Measurements from ENCODE around the gene SIGLEC9. TPM values are rescaled to one million over a fixed set of nuclear protein-coding genes. Genes with fewer than 3 reads are reported as not detected.

The SIGLEC9 gene
- total RNA-seq, 1 experiment from 2014 or later, result not detected

DNA sequence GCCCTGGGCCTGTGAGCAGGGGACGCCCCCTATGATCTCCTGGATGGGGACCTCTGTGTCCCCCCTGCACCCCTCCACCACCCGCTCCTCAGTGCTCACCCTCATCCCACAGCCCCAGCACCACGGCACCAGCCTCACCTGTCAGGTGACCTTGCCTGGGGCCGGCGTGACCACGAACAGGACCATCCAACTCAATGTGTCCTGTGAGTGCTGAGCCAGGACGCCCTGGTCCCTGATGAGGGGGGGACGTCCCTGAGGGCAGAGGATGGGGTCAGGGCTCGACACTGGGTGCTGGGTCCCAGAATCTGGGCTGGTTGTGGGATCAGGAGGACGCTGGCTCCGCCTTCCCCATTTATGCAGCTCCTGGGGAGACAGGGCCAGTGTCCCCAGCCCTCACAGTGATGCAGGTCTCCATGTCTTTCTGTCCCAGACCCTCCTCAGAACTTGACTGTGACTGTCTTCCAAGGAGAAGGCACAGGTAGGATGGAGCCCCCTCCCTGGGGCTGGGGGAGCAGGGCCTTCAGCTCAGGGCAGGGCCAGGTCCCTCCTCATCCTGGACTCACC is 19.9 kb downstream of the SIGLEC9 start:
- no peak for DNase-seq (ENCODE audit: low read depth)

GRCh38 chr19:51145916-51146493 is 21.3 kb downstream of the SIGLEC9 start:
- DNase-seq (ENCODE audit: low read depth), result no peak

GRCh38 chr19:51146751-51147150 is 22.0 kb downstream of the SIGLEC9 start:
- no peak for DNase-seq (ENCODE audit: low read depth)

- no peak for DNase-seq (ENCODE audit: low read depth)
These were observed 23.0 kb downstream of the SIGLEC9 start for GRCh38 chr19:51147663-51148062.

DNA sequence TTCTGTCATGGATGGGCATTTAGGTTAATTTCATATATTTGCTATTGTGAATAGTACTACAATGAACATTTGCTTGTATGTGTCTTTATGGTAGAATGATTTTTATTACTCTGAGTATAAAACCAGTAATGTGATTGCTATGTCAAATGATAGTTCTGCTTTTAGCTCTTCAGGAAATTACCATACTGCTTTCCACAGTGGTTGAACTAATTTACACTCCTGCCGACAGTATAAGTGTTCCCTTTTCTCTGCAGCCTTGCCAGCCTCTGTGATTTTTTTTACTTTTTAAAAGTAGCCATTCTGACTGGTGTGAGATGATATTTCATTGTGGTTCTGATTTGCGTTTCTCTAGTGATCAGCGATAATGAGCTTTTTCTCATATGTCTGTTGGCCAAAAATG is 23.9 kb downstream of the SIGLEC9 start:
- DNase-seq (ENCODE audit: low read depth), result no peak

GRCh38 chr19:51150627-51151026 is 25.9 kb downstream of the SIGLEC9 start:
- DNase-seq (ENCODE audit: low read depth), result no peak

DNA sequence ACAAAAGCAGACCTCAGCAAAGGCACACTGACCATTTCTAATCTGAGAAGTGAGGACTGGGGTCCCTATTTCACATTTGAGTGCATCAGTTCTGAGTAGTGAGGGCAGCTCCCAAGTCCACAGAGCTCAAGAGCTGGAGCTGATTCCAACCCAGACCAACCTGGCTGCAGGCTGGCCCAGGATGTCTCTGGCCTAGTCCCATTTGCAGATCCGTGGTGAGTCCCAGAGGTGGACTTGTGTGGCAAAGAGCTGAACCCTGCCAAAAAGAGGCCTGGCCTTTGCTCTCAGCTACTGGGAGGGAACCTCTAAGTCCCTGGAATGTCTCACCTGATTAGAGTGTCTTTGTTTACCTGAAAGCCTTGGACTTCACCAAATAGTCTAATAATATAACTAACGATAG is 32.0 kb downstream of the SIGLEC9 start:
- no peak for DNase-seq (ENCODE audit: low read depth)

GRCh38 chr19:51157265-51157664 is 32.6 kb downstream of the SIGLEC9 start:
- DNase-seq (ENCODE audit: low read depth), result no peak

DNA sequence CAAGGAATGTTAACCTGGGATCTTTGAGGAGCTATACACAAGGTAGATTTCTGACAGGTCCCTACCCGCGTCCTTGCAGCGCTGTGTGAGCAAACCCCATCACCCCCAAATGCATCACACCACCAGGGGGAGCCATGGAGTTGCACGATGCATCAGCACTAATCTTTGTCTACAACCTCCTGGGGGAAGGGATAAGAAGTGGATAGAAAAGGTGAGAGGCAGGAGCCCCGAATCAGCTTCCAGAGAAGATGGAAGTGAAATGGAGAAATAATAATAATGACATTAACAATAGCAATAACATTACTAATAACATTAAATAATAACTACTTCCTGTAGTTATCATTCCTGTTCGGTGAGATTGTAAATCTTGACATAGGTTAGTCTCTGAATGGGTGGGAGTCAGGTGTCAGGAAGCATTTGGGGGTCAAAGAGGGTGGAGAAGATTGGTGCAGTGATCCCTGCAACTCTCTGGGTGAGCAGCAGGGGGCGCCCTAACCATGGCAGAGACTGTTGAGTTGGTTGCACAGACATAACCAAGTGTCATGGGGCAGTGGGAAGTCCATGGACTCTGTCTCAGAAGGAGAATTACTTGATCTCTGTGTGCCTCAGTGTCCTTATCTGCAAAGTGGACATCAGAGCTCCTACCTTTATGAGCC is 33.9 kb downstream of the SIGLEC9 start:
- DNase-seq (ENCODE audit: low read depth), result peak; percentile 40

- DNase-seq (ENCODE audit: low read depth), result no peak
These were observed 35.0 kb downstream of the SIGLEC9 start for GRCh38 chr19:51159656-51160055.

DNA sequence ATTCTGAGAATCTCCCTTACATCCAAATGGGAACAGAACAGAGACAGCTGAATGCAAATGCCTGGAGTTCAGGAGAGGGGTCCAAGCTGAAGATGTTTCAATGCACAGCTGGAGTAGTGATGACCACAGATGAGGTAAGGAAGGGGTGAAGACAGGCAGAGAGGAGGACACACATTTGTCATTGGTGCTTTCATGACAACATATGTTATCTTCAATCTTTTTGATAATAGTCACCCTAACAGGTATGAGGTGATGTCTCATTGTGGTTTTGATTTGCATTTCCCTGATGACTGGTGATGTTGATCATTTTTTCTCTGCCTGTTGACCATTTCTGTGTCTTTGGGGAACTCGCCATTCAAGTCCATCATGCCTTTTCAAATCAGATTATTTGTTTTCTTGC is 36.6 kb downstream of the SIGLEC9 start:
- no peak for DNase-seq (ENCODE audit: low read depth)

- no peak for DNase-seq (ENCODE audit: low read depth)
These were observed 37.3 kb downstream of the SIGLEC9 start for GRCh38 chr19:51161867-51162496.

- DNase-seq (ENCODE audit: low read depth), result no peak
These were observed 38.6 kb downstream of the SIGLEC9 start for GRCh38 chr19:51163257-51163656.

GRCh38 chr19:51164215-51164614 is 39.5 kb downstream of the SIGLEC9 start:
- no peak for DNase-seq (ENCODE audit: low read depth)

GRCh38 chr19:51166846-51167490 is 42.3 kb downstream of the SIGLEC9 start:
- no peak for DNase-seq (ENCODE audit: low read depth)

DNA sequence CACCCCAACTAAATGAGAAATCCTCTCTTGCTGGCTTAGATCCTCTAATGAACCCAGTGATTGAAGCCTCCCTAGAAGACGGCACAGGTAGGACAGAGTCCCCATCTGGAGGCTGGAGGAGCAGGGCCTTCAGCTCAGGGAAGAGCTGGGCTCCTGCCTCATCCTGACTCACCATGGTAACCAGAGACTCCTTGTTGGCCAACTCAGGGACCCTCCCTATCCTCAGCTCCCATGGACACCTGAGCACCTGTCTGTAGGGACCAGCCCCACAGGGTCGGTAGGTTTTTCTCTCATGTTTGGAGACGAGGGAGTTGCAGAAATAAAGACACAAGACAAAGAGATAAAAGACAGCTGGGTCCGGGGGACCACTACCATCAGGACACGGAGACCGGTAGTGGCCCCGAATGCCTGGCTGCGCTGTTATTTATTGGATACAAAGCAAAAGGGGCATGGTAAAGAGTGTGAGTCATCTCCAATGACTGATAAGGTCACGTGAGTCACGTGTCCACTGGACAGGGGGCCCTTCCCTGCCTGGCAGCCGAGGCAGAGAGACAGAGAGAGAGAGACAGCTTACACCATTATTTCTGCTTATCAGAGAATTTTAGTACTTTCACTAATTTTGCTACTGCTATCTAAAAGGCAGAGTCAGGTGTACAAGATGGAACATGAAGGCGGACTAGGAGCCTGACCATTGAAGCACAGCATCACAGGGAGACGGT is 44.0 kb downstream of the SIGLEC9 start:
- DNase-seq (ENCODE audit: low read depth), result peak; percentile 26

GRCh38 chr19:51169283-51169918 is 44.7 kb downstream of the SIGLEC9 start:
- DNase-seq (ENCODE audit: low read depth), result peak; percentile 74

DNA sequence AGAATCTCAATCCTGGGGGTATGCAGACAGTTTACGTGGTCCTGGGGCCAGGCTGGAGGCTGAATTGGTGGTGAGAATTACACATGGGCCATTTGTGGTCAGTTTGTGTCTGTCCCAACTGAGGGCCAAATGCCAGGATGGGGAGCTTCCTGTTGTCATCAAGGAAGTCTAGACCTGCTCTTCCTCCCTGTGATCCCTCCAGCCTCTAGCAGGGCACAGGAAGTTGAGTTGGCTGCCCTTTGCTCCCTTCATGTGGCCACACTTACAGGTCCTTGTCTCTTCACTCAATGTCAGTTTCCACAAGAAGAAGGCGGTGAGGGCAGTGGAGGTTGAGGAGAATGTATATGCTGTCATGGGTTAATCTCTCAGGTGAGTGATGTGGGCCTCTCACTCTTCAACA is 47.5 kb downstream of the SIGLEC9 start:
- DNase-seq (ENCODE audit: low read depth), result no peak

GRCh38 chr19:51173681-51174080 is 49.0 kb downstream of the SIGLEC9 start:
- no peak for DNase-seq (ENCODE audit: low read depth)

DNA sequence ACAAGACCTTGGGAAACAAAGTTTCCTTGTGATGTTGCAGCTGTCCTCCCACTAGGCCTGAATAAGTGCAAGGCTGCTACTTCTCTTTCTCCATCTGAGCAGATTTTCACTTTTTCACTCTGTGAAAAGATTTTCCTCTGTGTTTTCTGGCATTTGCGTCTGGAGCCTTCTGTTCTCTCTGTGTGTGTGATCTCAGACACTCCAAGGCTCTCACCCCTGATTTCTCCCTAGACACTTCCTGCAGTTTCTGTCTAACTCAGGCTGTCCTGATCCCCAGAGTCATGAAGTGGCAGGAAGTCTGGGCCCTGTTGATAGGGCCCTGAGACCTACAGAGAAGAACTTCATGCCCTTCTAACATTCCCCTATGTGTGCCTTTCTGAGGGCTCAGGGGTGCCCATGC is 54.5 kb downstream of the SIGLEC9 start:
- DNase-seq (ENCODE audit: low read depth), result no peak

Measured in RPMI7951 (cell line).